Right kidney (tissue), 1 donor: ENCODE results near the gene PGLYRP3.
"Not testable (repeated sequence)": the region's sequence is repeated elsewhere in the genome, so short reads cannot be mapped to it uniquely, and the experiment has no call there.

Experiments
- DNase-seq: peaks from one replicate; pipeline ENCODE4 v3.0.0-alpha.2; 2016

Gene PGLYRP3

GRCh38 chr1:153348511-153349362 lies 36.0 kb upstream of the PGLYRP3 start, which contains the start of gene PGLYRP4:
PGLYRP4 (minus strand) TSS chr1:153348841; CDS start chr1:153347932, 909 bp downstream.
- DNase-seq, result no peak

GRCh38 chr1:153347856-153348255 lies 35.1 kb upstream of the PGLYRP3 start:
- DNase-seq, result no peak

GRCh38 chr1:153347049-153347448 lies 34.3 kb upstream of the PGLYRP3 start:
- DNase-seq, result not testable (repeated sequence)

- no peak for DNase-seq
Measured at GRCh38 chr1:153346077-153346723, 33.4 kb upstream of the PGLYRP3 start.

DNA sequence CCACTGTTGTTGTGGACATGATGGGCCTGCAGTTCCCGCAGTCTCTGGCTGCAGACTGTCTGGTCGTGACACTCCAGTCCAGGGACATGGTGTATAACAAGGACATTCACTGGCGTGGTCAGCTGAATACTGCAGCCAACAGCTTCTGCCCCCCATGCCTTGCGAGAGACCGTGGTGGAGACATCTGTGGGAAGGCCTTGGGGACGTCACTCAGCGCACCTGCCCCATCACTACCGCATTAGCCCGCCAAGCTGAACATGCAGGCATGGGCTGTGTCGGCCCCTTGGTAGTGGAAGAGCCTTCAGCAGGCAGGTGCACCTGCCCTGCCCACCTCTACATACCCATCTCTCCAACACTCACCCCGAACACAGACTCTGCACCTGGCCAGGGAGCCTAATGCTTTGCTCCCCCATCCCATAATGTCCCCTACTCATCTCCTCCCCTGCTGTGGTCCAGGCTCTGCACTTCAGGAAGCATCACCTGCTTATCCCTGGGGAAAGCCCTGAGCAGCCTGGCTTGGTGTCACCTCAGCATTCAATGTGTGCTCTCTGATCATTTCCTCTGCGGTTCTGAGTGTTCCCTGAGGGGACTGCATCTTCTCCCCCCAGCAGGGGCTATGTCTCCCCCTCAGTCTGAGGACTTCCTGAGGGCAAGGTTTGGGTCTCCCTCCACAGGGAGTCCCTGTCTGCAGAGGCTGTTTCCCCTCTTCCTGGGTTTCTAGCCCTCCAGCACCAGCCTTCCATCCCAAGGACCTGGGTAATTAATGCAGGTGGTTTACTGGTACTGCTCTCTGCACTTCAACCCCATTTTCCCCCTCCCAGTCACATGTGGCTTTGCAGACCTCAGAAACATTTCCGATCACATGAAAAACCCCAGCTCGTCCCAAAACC lies 32.7 kb upstream of the PGLYRP3 start:
- DNase-seq, result no peak

DNA sequence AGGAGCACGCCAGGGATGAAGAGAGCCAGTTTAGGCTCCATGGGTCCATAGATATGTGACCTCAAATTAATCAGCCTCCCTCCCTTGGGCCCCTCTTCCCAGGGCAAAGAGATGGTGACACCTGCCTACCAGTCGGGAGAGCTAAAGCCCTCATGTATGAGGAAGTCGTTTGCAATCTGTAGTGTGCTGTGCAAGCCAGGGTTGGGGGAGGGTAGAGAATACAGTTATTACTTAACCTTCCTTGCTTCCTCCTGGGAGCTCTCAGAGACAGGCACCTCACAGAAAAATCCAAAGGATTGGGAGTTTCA lies 31.9 kb upstream of the PGLYRP3 start:
- no peak for DNase-seq

GRCh38 chr1:153343811-153344717 lies 31.3 kb upstream of the PGLYRP3 start:
- no peak for DNase-seq

- DNase-seq, result no peak
Measured at GRCh38 chr1:153343040-153343681, 30.4 kb upstream of the PGLYRP3 start.

DNA sequence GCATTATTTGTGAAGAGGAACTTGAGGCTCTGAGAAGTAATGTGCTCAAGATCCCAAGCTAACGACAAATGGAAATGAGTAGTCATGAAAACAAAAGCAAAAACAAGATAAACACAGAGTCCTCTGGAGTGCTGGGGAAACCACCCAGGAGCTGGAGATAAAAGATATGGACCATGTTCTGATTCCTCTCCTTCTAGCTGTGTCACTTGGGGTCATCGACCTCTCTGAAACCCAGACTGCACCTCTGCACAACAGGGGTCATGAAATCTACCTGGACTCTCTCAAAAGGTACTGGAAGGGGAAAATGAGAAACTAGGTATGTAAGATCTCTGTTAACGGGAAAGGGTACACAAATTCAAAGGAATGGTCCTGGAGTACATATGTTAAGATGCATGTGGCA lies 29.4 kb upstream of the PGLYRP3 start:
- DNase-seq, result no peak

DNA sequence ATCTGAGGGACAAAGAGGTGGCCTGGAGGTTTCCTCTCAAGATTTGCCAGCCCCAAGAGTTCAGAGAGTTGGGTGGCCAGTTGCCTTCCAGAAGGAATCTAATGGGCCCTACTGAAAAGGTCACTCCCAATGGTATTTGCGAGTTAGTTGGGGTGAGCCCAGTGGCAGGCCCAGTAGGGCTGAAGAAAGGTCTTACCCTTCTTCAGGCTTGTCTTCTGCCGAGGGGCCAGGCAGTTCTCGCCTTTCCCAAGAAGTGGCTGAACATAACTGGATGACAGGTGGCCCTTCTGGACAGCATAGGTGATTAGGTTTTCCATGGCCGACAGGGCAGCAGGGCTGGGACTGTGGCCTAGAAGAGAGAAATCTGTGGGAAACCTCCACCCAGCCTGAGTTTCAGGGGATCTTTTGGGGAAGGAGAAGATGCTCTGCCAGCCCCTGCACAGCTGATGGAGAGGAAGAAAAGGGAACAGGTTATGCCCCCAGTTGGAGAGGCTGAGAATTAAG lies 28.7 kb upstream of the PGLYRP3 start:
- DNase-seq, result no peak

- no peak for DNase-seq
Measured at GRCh38 chr1:153340356-153340755, 27.6 kb upstream of the PGLYRP3 start.

GRCh38 chr1:153339802-153340201 lies 27.1 kb upstream of the PGLYRP3 start:
- DNase-seq, result no peak

- no peak for DNase-seq
Measured at GRCh38 chr1:153337980-153338853, 25.5 kb upstream of the PGLYRP3 start.

GRCh38 chr1:153336650-153337049 lies 23.9 kb upstream of the PGLYRP3 start:
- no peak for DNase-seq

GRCh38 chr1:153333902-153334301 lies 21.1 kb upstream of the PGLYRP3 start:
- DNase-seq, result no peak

DNA sequence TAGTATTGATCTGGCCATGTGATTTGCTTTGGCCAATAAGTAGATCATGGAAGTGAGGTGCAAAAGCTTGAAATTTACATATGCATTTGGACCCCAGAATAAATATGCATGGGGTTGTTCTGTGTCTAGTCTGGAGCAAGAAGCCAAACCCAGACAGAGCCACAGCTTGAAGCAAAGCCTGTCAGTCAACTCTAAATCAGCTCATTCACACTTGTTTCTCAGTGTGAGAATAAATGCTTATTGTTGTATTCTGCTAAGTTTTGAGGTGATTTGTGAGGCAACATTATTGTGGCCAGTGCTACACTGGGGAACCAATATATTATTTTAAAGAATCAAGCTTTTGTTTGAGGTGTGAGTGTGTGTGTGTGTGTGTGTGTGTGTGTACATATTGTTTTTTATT lies 12.2 kb upstream of the PGLYRP3 start:
- DNase-seq, result no peak

DNA sequence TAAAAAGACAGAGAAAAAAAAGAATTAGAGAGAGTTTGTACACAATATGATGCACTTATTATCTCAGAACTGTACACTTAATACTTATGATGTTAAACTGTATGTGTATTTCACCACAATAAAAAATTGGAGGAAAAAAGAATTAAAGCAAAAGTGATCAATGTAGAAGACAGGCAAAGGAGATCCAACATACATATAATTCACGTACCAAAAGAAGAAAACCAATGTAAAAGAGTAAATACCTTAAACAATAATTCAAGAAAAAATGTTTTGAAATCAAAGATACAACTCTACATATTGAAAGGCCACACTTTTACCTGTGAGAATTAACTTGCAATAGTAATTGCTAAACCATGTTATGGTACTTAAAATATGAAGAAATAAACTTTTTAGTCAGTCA lies 9.8 kb upstream of the PGLYRP3 start:
- DNase-seq, result no peak

GRCh38 chr1:153318145-153318544 lies 5.4 kb upstream of the PGLYRP3 start:
- not testable (repeated sequence) for DNase-seq

GRCh38 chr1:153316013-153316412 lies 3.3 kb upstream of the PGLYRP3 start:
- DNase-seq, result not testable (repeated sequence)

- not testable (repeated sequence) for DNase-seq
Measured at GRCh38 chr1:153314388-153314787, 1.6 kb upstream of the PGLYRP3 start.
